H1 (cell line): ENCODE results near the gene NR1H3. TPM values are rescaled to one million over a fixed set of nuclear protein-coding genes. Genes with fewer than 3 reads are reported as not detected.

Experiments used
- CTCF ChIA-PET: fragments of 300-600 bp; sonication (Branson Sonifier 250); formaldehyde crosslinking; loops from one replicate; lab custom pipeline; 2021; ENCODE audit not compliant: partially characterized antibody; lab: Charles Lee
- POLR2A ChIA-PET: fragments of 300-600 bp; sonication (Branson Sonifier 250); formaldehyde crosslinking; loops from one replicate; lab custom pipeline; 2021; ENCODE audit warnings: inconsistent platforms; ENCODE audit not compliant: partially characterized antibody; lab: Charles Lee
- DNase-seq, 2 experiments: peaks; one replicate each; pipeline versions ENCODE4 v3.0.0 to v3.0.0-alpha.2; 2010 to 2022; ENCODE audit warnings: low spot score in 2 of 2, low read depth in 1 of 2, mixed read lengths in 1 of 2
- FAIRE-seq: peaks from 2 replicates; lab custom pipeline; 2011; peaks lifted over from hg19 to GRCh38; lab: Jason Lieb, UNC
- H2AFZ ChIP-seq: 2 replicates; pipeline ENCODE4 v1.8.1; 2012; ENCODE audit warnings: low read length, inconsistent platforms
- H2AK5ac ChIP-seq: 2 replicates; pipeline ENCODE4 v1.6.1; 2013; ENCODE audit warnings: low read depth, low read length
- H2BK120ac ChIP-seq: replicated peaks from 2 replicates; pipeline ENCODE3; 2013; ENCODE audit warnings: low read depth, low read length, inconsistent platforms
- H2BK12ac ChIP-seq: 2 replicates; pipeline ENCODE4 v1.6.1; 2013; ENCODE audit warnings: low read depth, low read length
- H2BK15ac ChIP-seq: 2 replicates; pipeline ENCODE4 v1.6.1; 2013; ENCODE audit warnings: low read length
- H2BK20ac ChIP-seq: 2 replicates; pipeline ENCODE4 v1.6.1; 2013; ENCODE audit warnings: low read length
- H2BK5ac ChIP-seq: 2 replicates; pipeline ENCODE4 v1.6.1; 2013; ENCODE audit warnings: low read depth, low read length
- H3K14ac ChIP-seq: 2 replicates; pipeline ENCODE4 v1.6.1; 2013; ENCODE audit warnings: inconsistent platforms; ENCODE audit not compliant: insufficient read length
- H3K18ac ChIP-seq: 2 replicates; pipeline ENCODE4 v1.6.1; 2013; ENCODE audit warnings: low read length; ENCODE audit errors: extremely low read depth
- H3K23ac ChIP-seq: 2 replicates; pipeline ENCODE4 v1.6.1; 2013; ENCODE audit warnings: inconsistent platforms; ENCODE audit not compliant: insufficient read length
- H3K23me2 ChIP-seq: 2 replicates; pipeline ENCODE4 v1.6.1; 2013; ENCODE audit warnings: low read depth, low read length
- H3K27ac ChIP-seq: 2 replicates; pipeline ENCODE4 v1.6.1; 2011; ENCODE audit warnings: low read depth, low read length, inconsistent platforms
- H3K27me3 ChIP-seq, 4 experiments: replicated peaks in 1 of 4; 1 replicate in 1 of 4; 2 replicates in 3 of 4; pipeline versions ENCODE4 v1.6.1 to v1.8.1; 2011 to 2013; ENCODE audit warnings: low read length in 3 of 4, mild to moderate bottlenecking in 3 of 4, inconsistent platforms in 2 of 4, mixed read lengths in 2 of 4, moderate library complexity in 1 of 4; ENCODE audit not compliant: control insufficient read depth in 3 of 4, insufficient read depth in 3 of 4; ENCODE audit errors: extremely low read depth in 1 of 4
- H3K36me3 ChIP-seq, 4 experiments: 2 replicates each; pipeline versions ENCODE4 v1.6.1 to v1.8.1; 2011 to 2013; ENCODE audit warnings: mild to moderate bottlenecking in 4 of 4, low read length in 3 of 4, moderate library complexity in 2 of 4, control low read depth in 1 of 4, inconsistent platforms in 1 of 4; ENCODE audit not compliant: insufficient read depth in 4 of 4, control insufficient read depth in 2 of 4
- H3K4ac ChIP-seq: replicated peaks from 2 replicates; pipeline ENCODE3; 2013; ENCODE audit warnings: low read length, low read depth, mixed read lengths, inconsistent platforms; ENCODE audit not compliant: insufficient read length
- H3K4me1 ChIP-seq, 4 experiments: replicated peaks in 1 of 4; 1 replicate in 1 of 4; 2 replicates in 3 of 4; pipeline versions ENCODE4 v1.6.1 to v1.8.1; 2011 to 2013; ENCODE audit warnings: low read length in 3 of 4, inconsistent platforms in 2 of 4, mixed read lengths in 1 of 4; ENCODE audit not compliant: insufficient read depth in 4 of 4, control insufficient read depth in 3 of 4
- H3K4me2 ChIP-seq, 2 experiments: 2 replicates each; pipeline versions ENCODE4 v1.6.1 to v1.8.1; 2011 to 2013; ENCODE audit warnings: low read depth in 2 of 2, low read length in 2 of 2, control low read depth in 1 of 2, inconsistent platforms in 1 of 2, mild to moderate bottlenecking in 1 of 2; ENCODE audit not compliant: insufficient read depth in 1 of 2
- H3K4me3 ChIP-seq, 4 experiments: fragments of 200-600, 300-600 bp in 1 of 4; sonication (generic), shearing (Covaris generic), sonication (Bioruptor Twin) in 1 of 4; 2 replicates each; pipeline versions ENCODE4 v1.5.1 to v1.8.1; 2011 to 2016; ENCODE audit warnings: low read length in 4 of 4, low read depth in 3 of 4, control low read depth in 2 of 4, inconsistent platforms in 2 of 4, mild to moderate bottlenecking in 2 of 4, mixed read lengths in 1 of 4, moderate library complexity in 1 of 4; ENCODE audit not compliant: insufficient read depth in 2 of 4; ENCODE audit errors: extremely low read depth in 1 of 4
- H3K56ac ChIP-seq: replicated peaks from 2 replicates; pipeline ENCODE3; 2013; ENCODE audit warnings: low read depth, mild to moderate bottlenecking, mixed read lengths, low read length, inconsistent platforms; ENCODE audit not compliant: insufficient read length
- H3K79me1 ChIP-seq: 2 replicates; pipeline ENCODE4 v1.6.1; 2013; ENCODE audit warnings: low read depth, low read length, control low read depth
- H3K79me2 ChIP-seq, 2 experiments: 2 replicates each; pipeline versions ENCODE4 v1.6.1 to v1.8.1; 2012 to 2013; ENCODE audit warnings: low read length in 2 of 2, mild to moderate bottlenecking in 2 of 2, inconsistent platforms in 1 of 2; ENCODE audit not compliant: insufficient read depth in 2 of 2, control insufficient read depth in 1 of 2
- H3K9ac ChIP-seq, 4 experiments: replicated peaks in 1 of 4; 1 replicate in 1 of 4; 2 replicates in 3 of 4; pipeline versions ENCODE4 v1.6.1 to v1.8.1; 2011 to 2013; ENCODE audit warnings: low read depth in 3 of 4, low read length in 3 of 4, control low read depth in 2 of 4, mild to moderate bottlenecking in 2 of 4, moderate library complexity in 2 of 4, inconsistent platforms in 1 of 4; ENCODE audit errors: extremely low read depth in 1 of 4
- H3K9me3 ChIP-seq, 2 experiments: 2 replicates each; pipeline versions ENCODE4 v1.6.1 to v1.8.1; 2012 to 2013; ENCODE audit warnings: mild to moderate bottlenecking in 2 of 2, moderate library complexity in 2 of 2, control low read depth in 1 of 2, inconsistent platforms in 1 of 2, low read depth in 1 of 2, low read length in 1 of 2, mixed read lengths in 1 of 2; ENCODE audit not compliant: insufficient read depth in 2 of 2
- H4K20me1 ChIP-seq, 2 experiments: replicated peaks in 1 of 2; 2 replicates each; pipeline versions ENCODE3 to v1.8.1; 2011 to 2013; ENCODE audit warnings: inconsistent platforms in 2 of 2, low read length in 2 of 2, mild to moderate bottlenecking in 1 of 2; ENCODE audit not compliant: insufficient read depth in 2 of 2, control insufficient read depth in 1 of 2
- H4K5ac ChIP-seq: 2 replicates; pipeline ENCODE4 v1.6.1; 2013; ENCODE audit warnings: low read length, low read depth, mixed read lengths, inconsistent platforms; ENCODE audit not compliant: insufficient read length
- H4K8ac ChIP-seq: 2 replicates; pipeline ENCODE4 v1.8.0; 2013; ENCODE audit warnings: mild to moderate bottlenecking, moderate library complexity, low read length, inconsistent platforms; ENCODE audit not compliant: insufficient read depth; ENCODE audit errors: extremely low read depth
- H4K91ac ChIP-seq: replicated peaks from 2 replicates; pipeline ENCODE3; 2013; ENCODE audit warnings: low read length, mixed read lengths, inconsistent platforms; ENCODE audit not compliant: insufficient read length
- ASH2L ChIP-seq: fragments of 200-600, 300-600 bp; sonication (generic); IDR thresholded peaks from one replicate; pipeline ENCODE4 v1.7.1; 2017; ENCODE audit warnings: low read length
- BACH1 ChIP-seq: IDR thresholded peaks from 2 replicates; pipeline ENCODE4 v1.6.1; 2012; ENCODE audit warnings: low read length, improper control_type of control experiment
- CBX8 ChIP-seq: fragments of 300-800, 300-1000 bp; sonication (generic); IDR thresholded peaks from 2 replicates; pipeline ENCODE4 v1.7.1; 2016; ENCODE audit warnings: low read depth, low read length, borderline replicate concordance
- CEBPB ChIP-seq: IDR thresholded peaks from 2 replicates; pipeline ENCODE4 v1.6.1; 2012; ENCODE audit warnings: low read depth, low read length
- CHD1 ChIP-seq: IDR thresholded peaks from 2 replicates; pipeline ENCODE4 v1.6.1; 2012; ENCODE audit warnings: low read depth, low read length, improper control_type of control experiment
- CREB1 ChIP-seq: IDR thresholded peaks from 2 replicates; pipeline ENCODE4 v1.6.1; 2012; ENCODE audit warnings: inconsistent platforms
- EGR1 ChIP-seq: IDR thresholded peaks from 2 replicates; pipeline ENCODE4 v1.6.1; 2011; ENCODE audit warnings: low read depth, low read length, borderline replicate concordance
- HDAC2 ChIP-seq, 2 experiments: fragments of 300-600 bp in 1 of 2; sonication (generic) in 1 of 2; IDR thresholded peaks; 2 replicates each; pipeline ENCODE4 v1.6.1; 2011 to 2012; ENCODE audit warnings: low read depth in 2 of 2, low read length in 2 of 2, mild to moderate bottlenecking in 2 of 2, moderate library complexity in 2 of 2, borderline replicate concordance in 1 of 2, inconsistent platforms in 1 of 2
- HDAC6 ChIP-seq: IDR thresholded peaks from one replicate; pipeline ENCODE4 v1.7.1; 2012; ENCODE audit warnings: low read depth, mild to moderate bottlenecking, inconsistent platforms, low read length, moderate library complexity
- NRF1 ChIP-seq: IDR thresholded peaks from 2 replicates; pipeline ENCODE4 v1.6.1; 2011; ENCODE audit warnings: mild to moderate bottlenecking, low read depth, low read length, improper control_type of control experiment
- POLR2A ChIP-seq, 2 experiments: IDR thresholded peaks; 1 replicate in 1 of 2; 2 replicates in 1 of 2; pipeline ENCODE4 v1.6.1; 2011; ENCODE audit warnings: low read depth in 2 of 2, low read length in 2 of 2, mild to moderate bottlenecking in 2 of 2; ENCODE audit errors: control extremely low read depth in 1 of 2
- POU5F1 ChIP-seq: IDR thresholded peaks from 2 replicates; pipeline ENCODE4 v1.6.1; 2011; ENCODE audit warnings: low read depth, mild to moderate bottlenecking, low read length, moderate library complexity
- RNF2 ChIP-seq: fragments of 200-900, 300-1000 bp; sonication (generic); IDR thresholded peaks from 2 replicates; pipeline ENCODE4 v1.7.1; 2016; ENCODE audit warnings: borderline replicate concordance, low read depth, mild to moderate bottlenecking, antibody characterized with exemption, low read length; ENCODE audit not compliant: poor library complexity, severe bottlenecking; ENCODE audit errors: missing control alignments
- SP2 ChIP-seq: IDR thresholded peaks from 2 replicates; pipeline ENCODE4 v1.6.1; 2012; ENCODE audit warnings: mild to moderate bottlenecking, low read length, inconsistent platforms
- TBP ChIP-seq: IDR thresholded peaks from 2 replicates; pipeline ENCODE4 v1.6.1; 2011; ENCODE audit warnings: low read depth, low read length, improper control_type of control experiment
- WGBS, 2 experiments: shearing (Covaris generic) in 1 of 2; methylation state at CpG; one replicate each; pipeline versions ENCODE4 v1.1.6 to v1.1.7; 2013 to 2015; ENCODE audit warnings: low lambda C conversion rate in 2 of 2, mixed read lengths in 2 of 2, inconsistent platforms in 1 of 2, low coverage in 1 of 2, missing lambda C conversion rate in 1 of 2; ENCODE audit not compliant: insufficient replicate concordance in 2 of 2, insufficient coverage in 1 of 2, insufficient read length in 1 of 2; ENCODE audit errors: extremely low coverage in 1 of 2, missing lambda C conversion rate in 1 of 2; 5-methylcytosine and 5-hydroxymethylcytosine counted together
- polyA plus RNA-seq, 7 experiments: library from polyadenylated mRNA; depleted of rRNA in 3 of 7; stranded (reverse) in 5 of 7; unstranded in 2 of 7; fragments of >200 nt in 5 of 7; fragments of 200-250 nt in 2 of 7; gene quantifications; 1 replicate in 5 of 7; 2 replicates in 1 of 7; 4 replicates in 1 of 7; pipeline versions ENCODE4 v1.2.1 to v1.2.3, GENCODE V29; 2011 to 2013; ENCODE audit warnings: missing spikeins in 2 of 7, mixed read lengths in 2 of 7
- total RNA-seq: library from RNA; stranded (reverse); fragmentation: NEBNext Ultra II Directional; extraction: Animal tissue kit (Norgen Biotek cat#: 25700); gene quantifications from 2 replicates; pipeline ENCODE4 v1.2.1, GENCODE V29; 2021

NR1H3 gene
- total and polyA plus RNA-seq, 2 of the 8 experiments (the other 6 are each of a cell fraction or from before 2014, with no cell fraction given): 19.9 to 42.1 TPM

DNA sequence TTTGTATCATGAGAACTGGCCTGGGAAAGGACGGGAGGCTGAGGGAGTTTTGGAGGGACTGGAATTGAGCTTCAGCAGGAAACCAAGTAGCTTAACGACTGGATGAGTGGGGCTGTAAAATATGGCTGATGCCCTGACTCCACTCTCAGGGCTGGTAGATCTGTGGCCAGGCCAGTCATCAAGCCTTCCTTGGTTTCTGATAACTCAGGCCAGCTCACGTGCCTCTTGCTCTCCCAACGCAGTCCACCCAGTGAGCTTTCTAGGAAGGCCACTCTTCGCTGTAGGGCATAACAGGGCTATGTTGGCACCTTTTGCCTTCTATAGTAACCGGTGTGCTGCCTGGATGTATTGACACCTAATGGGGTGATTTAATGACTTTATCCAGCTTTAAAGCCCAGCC is 6.3 kb downstream of the NR1H3 start:
- H3K56ac ChIP-seq: no peak overlapping the region
- no peak for TF ChIP-seq BACH1
- TF ChIP-seq CBX8: no peak
- TF ChIP-seq POU5F1: no peak
- TF ChIP-seq HDAC6: no peak
- no peak for TF ChIP-seq ASH2L
- no peak for TF ChIP-seq CEBPB
- no peak for TF ChIP-seq HDAC2 (IDR thresholded peaks at IDR 0.05; ENCODE audit: borderline replicate concordance in 1 of 2, low read depth in 2 of 2, low read length in 2 of 2)
- no peak for TF ChIP-seq POLR2A (IDR thresholded peaks at IDR 0.05; ENCODE audit: control extremely low read depth in 1 of 2, low read depth in 2 of 2, low read length in 2 of 2)
- no peak for TF ChIP-seq RNF2
- no peak for TF ChIP-seq EGR1
- no peak for TF ChIP-seq SP2
- TF ChIP-seq CHD1: no peak
- no peak for TF ChIP-seq CREB1
- no peak for TF ChIP-seq NRF1
- no peak for TF ChIP-seq TBP
- peaks cover 11 to 19% (median 13%) of the 10 kb centered on the region in 4 experiments for H3K4me1 ChIP-seq
- POLR2A ChIA-PET: interaction anchor here (0.7 to 7.1 kb wide), 7 partner anchors 7 to 103 kb away, joined by 3 to 26 read pairs (median 3); partner anchors contain the start of genes DDB2, MADD and MYBPC3
- CTCF ChIA-PET: interaction anchor here (0.7 to 2.0 kb wide), 12 partner anchors 9 to 162 kb away, joined by 3 to 9 read pairs (median 5); partner anchors contain the start of gene PSMC3
- H4K91ac ChIP-seq: no peak overlapping the region
- no peak overlapping the region for H2BK20ac ChIP-seq
- no peak overlapping the region for H3K14ac ChIP-seq
- H3K9ac ChIP-seq: no peak overlapping the region
- H2AFZ ChIP-seq: no peak overlapping the region
- DNase-seq: no peak
- no peaks in the 10 kb centered on the region; a peak in 1 of 8 replicates for H3K36me3 ChIP-seq
- no peaks in the 10 kb centered on the region for H3K79me2 ChIP-seq
- H4K5ac ChIP-seq: no peak overlapping the region
- no peak overlapping the region for H3K4ac ChIP-seq
- H2BK5ac ChIP-seq: no peak overlapping the region
- no peak overlapping the region for H3K18ac ChIP-seq
- no peak overlapping the region for H3K27ac ChIP-seq
- H2AK5ac ChIP-seq: no peak overlapping the region
- H2BK12ac ChIP-seq: no peak overlapping the region
- H3K4me2 ChIP-seq: no peak overlapping the region
- 94% methylated on average over 6 of the region's 6 CpGs; no CpG with 5 or more reads in 1 of the 2 experiments for WGBS, 2 experiments
- H2BK15ac ChIP-seq: no peak overlapping the region
- H4K20me1 ChIP-seq: no peaks in the 10 kb centered on the region
- H2BK120ac ChIP-seq: no peak overlapping the region
- no peaks in the 10 kb centered on the region for H3K79me1 ChIP-seq
- H3K23me2 ChIP-seq: peaks cover 3% of the 10 kb centered on the region; the same call in 1 of the 2 replicates
- no peak overlapping the region for H4K8ac ChIP-seq
- H3K4me3 ChIP-seq: no peak overlapping the region
- H3K9me3 ChIP-seq: no peaks in the 10 kb centered on the region
- H3K27me3 ChIP-seq: no peaks in the 10 kb centered on the region
- no peak for FAIRE-seq
- no peak overlapping the region for H3K23ac ChIP-seq
